GM19240 (cell line): ENCODE measurements around the gene SBK3.
"Not testable (repeated sequence)": the region's sequence is repeated elsewhere in the genome, so short reads cannot be mapped to it uniquely, and the experiment has no call there.

Source experiments
- DNase-seq: peaks from one replicate; pipeline ENCODE4 v3.0.0; 2011; ENCODE audit warnings: low spot score; ENCODE audit not compliant: insufficient read length

Gene SBK3

DNA sequence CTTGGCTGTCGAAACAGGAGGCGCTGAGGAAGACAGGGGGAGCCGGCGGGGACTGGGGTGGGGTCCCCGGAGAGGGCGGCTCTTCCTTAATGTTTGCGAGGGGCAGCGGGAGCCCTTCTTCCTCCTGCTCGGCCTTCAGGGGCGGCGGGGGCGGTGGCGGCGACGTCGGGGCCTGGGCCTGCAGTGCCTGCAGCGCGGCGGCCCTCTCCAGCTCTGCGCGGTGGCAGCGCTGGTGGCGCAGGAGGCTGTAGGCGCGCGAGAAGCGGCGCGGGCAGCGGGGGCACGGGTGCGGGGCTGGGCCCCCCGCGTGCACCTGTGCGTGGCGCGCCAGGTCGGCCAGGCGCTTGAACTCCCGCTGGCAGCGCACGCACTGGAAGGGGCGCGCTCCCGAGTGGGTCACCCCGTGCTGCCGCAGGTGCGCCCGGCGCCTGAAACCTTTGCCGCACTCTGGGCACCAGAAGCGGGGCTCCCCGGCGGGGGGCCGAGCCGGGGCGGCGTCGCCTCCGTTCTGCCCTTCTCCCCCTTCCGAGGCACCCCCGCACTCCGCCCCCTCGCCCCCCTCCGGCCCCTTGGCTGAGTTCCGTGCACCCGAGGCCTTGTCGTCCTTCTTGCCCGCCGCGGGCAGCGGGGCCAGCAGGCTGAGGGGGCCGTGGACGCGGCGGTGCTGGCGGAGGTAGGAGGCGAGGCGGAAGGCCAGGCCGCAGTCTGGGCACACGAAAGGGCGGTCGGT is 32.9 kb upstream of the SBK3 start:
- no peak for DNase-seq

DNA sequence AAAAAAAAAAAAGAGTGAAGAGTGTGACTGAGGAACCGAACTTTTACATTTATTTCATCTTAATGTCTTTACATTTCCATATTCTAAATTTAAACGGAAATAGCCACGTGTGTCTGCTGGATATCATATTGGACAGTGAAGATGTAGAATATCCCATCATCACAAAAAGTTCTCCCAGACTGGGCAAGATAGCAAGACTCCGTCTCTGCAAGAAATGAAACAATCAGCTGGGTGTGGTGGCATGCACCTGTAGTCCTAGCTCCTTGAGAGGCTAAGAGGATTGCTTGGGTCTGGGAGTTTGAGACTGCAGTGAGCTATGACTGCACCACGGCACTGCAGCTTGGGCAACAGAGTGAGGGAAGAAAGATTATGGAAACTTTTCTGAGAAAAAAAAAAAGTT is 31.4 kb upstream of the SBK3 start:
- no peak for DNase-seq

DNA sequence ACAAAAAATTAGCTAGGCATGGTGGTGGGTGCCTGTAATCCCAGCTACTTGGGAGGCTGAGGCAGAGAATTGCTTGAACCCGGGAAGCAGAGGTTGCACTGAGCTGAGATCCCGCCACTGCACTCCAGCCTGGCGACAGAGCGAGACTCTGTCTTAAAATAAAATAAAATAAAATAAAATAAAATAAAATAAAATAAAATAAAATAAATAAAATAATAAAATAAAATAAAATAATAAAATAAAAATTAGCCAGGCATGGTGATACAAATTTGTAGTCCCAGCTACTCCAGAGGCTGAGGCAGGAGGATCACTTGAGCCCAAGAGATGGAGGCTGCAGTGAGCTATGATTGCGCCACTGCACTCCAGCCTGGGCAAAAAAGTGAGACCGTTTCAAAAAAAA is 28.6 kb upstream of the SBK3 start:
- not testable (repeated sequence) for DNase-seq

DNA sequence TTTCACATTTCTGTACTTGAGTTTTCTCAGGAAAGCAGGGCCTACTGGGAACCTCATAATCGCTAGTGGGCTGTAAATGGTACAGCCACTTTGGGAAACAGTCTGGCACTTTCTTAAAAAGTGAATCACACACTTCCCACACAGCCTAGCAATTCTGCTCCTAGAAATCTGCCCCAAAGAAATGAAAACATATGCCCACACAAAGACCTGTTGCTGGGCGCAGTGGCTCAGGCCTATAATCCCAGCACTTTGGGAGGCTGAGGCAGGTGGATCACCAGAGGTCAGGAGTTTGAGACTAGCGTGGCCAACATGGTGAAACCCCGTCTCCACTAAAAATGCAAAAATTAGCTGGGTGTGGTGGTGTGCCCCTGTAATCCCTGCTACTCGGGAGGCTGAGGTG is 24.1 kb upstream of the SBK3 start:
- DNase-seq, result not testable (repeated sequence)

DNA sequence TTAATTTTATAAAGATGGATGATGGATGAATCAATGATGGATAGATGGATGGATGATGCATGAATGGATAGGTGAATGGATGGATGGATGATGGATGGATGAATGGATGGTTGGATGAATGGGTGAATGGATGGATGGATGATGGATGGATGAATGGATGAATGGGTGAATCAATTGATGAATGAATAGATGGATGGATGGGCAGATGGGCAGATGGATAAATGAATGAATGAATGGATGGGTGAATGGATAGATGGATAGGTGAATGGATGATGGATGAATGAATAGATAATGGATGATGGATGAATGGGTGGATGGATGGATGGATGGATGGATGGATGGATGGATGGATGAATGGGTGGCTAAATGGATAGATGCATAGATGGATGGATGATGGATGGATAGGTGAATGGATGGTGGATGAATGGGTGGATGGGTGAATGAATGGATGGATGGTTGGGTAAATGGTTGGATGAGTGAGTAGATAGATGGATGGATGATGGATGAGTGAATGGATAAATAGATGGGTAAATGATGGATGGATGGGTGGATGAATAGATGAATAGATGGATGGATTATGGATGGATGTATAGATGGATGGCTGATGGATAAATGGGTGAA is 22.5 kb upstream of the SBK3 start:
- no peak for DNase-seq

DNA sequence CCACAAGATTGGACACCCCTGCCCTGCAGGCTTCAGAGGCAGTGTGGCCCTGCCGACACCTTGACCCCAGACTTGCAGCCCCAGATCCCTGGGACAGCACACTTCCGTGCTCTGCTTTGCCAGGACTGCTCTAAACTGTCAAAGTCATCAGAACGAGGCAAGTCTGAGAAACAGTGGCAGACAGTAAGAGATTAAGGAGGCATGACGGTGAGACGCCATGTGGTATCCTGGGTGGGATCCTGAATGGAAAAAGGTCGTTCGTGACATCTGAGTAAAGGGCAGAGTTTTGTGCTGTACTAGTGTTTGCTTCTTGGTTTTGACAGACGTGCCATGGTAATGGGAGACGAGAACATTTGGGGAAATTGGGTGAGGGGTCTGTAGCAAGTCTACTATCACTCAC is 21.5 kb upstream of the SBK3 start:
- DNase-seq, result no peak

DNA sequence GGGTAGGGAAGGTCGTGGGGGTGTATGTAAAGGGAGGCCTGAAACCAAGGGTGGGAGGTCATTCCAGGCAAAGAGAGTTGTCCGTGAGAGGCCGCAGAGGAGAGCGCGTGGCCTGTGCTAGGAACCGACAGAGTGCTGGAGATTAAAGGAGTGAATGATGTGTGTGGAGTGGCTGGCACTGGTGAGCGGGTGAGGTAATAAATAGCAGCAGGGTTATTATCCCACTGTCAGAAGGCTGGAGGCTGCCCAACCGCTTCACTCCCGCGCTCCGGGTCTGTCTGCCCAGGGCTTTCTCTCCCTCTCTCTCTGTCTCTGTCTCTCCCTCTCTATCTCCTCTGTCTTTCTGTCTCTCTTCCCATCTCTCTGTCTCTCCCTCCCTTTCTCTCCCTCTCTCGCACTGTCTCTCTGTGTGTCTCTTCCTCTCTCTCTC is 17.9 kb upstream of the SBK3 start:
- no peak for DNase-seq

DNA sequence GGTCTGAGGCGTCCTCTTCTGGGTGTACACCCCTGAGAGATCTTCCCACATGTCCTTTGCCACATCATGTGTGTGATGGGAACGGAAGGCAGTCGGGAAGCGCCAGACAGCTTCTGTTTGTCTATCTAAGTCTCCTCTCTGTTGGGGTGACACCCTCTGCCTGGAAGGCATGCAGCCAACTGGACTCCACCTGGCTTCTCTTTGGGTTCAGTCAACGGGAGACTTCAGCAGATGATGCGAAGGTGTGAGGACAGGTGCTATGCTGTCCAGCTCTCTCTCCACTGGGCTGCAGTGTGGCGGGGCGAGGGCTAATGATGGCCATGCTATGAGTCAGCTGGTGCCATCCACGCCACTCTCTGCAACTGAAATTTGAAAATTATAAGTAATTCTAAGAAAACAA is 14.3 kb upstream of the SBK3 start:
- DNase-seq, result no peak

DNA sequence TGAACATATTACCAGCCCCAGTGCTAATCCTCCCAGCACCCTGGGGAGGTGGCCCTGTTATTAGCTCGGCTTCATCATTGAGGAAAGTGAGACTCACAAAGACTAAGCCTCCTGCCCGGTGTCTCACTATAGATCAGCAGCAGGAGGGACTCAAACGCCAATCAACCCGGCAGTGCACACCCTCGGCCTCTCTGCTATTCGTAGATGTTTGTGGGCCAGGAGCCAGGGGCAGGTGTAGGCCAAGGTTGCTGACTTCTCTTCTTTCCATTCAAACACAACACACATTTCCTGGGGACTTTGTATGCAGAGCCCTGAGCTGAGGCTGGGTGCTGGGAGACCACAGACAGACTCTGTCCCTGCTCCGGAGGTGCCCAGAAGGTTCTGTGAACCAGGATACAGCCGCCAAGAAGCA is 9.4 kb upstream of the SBK3 start:
- no peak for DNase-seq

DNA sequence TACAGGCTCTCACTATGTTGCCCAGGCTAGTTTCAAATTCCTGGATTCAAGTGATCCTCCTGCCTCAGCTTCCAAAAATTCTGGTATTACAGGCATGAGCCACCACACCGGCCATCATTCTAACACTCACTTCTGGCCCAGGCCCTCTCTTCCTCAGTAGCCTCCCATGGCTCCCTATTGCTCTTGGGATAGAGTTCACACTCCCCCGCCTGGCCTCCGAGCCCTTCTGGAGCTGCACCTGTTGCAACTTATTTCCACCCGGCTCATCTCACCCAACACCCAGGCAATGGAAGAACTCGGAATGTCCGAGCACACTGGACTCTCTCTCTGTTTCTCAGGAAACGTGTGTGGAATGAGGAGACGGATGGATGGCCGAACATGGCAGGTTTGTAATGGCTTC is 9.0 kb upstream of the SBK3 start:
- DNase-seq, result no peak

DNA sequence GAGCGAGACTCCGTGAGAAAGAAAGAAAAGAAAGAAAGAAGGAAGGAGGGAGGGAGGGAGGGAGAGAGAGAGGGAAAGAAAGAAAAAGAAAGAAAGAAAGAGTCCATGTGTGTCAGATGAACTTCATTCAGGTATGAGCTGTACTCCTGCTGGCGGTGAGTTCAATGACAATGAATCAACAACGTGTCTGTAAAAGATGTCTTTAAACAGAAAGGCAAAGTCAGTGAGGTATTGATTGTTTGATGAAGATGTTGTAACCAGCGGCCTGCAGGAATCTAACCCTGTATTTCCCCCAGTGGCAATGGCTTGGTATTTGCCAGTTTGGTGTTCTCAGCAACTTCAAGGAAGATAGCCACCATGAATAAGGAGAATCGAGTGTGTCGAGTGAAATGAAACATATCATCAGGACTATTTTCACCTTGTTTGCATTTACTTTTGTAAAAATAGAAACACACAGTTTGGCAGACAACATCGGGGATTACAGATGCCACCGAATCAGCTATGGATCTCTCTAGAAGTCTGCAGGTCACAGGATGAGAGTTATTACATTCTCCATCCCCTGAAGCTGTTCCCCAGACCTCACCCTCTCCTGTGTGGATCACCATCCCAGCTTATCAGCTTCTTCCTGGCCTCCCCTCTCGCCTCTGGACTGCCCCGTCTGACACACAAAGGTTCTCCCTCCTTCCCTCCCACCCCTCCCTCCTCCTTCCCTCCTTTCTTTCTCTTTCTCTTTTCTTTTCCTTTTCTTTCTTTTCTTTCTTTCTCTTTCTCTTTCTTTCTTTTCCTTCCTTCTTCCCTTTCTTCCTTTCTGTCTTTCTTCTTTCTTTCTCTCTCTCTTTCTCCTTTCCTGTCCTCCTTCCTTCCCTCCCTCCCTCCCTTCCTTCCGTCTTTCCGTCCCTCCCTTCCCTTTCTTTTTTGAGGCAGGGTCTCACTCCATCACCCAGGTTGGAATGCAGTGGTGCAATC is 8.2 kb upstream of the SBK3 start:
- no peak for DNase-seq

DNA sequence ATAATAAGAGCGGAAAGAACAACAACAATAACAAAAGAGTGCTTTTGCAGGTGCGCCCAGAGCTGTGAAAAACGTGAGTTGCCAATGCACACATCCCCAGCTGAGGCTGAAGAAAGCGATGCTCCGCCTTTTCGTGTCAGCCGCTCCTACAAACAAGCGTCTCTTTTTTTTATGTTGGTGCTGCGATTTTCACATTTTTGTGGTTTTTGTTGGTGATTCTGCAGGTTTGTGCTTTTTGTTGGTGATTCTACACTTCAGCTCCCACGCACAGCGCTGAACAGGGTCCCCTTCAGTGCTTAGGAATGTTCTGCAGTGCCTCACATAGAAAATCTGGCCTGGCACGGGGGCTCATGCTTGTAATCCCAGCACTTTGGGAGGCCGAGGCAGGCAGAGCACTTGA is 7.3 kb upstream of the SBK3 start:
- DNase-seq, result no peak

DNA sequence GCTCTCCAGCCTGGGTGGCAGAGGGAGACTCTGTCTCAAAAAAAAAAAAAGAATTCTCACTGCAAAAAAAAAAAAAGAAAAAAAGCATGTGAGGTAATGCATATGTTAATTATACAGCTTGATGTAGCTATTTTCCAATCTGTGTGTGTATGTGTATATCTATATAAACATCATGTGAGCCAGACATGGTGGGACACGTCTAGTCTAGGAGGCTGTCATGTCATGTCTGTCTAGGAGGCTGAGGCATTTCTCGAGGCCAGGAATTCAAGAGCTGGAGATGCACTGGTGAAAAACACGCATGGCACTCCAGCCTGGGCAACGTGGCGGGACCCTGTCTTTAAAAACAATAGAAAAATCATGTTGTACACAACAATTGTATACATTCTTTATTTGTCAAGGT is 6.9 kb upstream of the SBK3 start:
- DNase-seq, result no peak

DNA sequence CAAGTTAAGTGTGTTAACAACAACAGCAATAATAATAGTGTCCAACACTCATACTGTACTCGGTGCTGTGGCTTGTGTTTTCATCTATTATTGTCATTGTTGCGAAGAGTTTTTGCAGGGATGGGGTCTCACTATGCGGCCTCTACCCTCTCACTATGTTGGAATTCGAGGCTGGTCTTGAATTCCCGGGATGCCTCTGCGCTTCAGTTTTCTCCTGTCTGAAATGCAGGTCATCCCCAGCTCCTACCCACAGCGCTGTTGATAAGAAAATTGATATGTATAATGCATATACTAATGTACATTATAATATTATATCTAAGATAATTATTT is 4.9 kb upstream of the SBK3 start:
- DNase-seq, result no peak

DNA sequence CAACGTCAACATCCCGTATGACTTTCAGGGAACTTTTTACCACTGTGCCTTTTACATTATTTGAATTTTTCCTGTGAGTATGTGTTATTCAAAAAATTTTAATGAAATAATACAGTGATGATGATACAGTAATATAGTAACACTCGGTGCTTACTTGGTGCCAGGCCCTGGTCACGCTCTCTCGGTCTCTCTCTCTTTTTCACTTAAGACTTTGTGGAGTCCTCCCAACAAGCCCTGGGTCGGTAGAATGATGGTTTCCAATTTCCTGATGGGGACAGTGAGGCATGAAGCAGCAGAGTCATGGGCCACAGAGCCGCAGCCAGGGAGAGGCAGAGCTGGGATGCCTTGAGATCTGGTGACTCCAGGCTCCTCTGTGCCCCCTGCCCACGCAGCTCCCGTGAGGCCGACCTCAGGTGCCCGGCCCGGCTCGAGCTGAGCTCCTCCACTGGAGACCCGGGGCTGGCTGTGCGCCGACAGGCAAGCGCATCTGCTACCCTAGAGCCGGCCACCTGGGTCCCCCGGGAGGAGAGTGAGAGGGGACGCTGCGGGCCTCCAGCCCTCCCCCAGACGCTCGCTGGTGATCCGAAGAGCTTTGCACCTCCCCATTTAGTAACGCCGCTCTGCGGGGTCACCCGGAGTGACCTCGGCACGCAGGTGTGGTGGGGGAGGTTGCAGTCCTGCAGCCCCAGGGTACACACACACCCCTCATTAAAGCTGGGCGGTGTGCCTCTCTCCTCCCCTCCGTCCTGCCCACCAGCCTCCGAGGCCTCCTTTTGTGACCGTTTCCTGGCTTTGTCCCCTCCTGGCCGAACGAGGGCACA is 4.4 kb upstream of the SBK3 start:
- DNase-seq, result no peak

DNA sequence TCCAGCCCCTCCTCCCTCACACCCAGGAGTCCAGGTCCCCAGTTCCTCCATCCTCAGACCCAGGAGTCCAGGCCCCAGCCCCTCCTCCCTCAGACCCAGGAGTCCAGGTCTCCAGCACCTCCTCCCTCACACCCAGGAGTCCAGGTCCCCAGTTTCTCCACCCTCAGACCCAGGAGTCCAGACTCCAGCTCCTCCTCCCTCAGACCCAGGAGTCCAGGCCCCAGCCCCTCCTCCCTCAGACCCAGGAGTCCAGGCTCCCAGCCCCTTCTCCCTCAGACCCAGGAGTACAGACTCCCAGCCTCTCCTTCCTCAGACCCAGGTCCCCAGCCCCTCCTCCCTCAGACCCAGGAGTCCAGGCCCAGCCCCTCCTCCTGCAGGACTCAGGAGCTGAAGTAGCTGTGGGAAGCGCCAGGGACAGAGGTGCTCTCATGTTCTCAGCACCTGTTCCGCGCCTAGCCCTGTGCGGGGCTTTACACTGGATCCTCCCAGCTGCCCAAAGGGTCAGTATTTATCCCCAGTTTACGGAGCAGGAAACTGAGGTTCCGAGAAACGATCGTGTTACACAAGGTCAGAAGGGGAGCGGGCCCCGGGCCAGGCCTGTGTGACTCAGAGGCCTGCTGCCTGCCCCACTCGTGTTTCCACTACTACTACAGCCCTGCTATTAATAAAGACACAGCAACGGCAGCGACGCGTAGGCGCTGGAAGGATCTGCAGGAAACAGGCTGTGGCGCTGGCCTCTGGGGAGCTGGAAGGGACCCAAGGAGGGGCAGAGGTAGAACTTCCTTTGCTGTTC is 1.7 kb upstream of the SBK3 start:
- no peak for DNase-seq

DNA sequence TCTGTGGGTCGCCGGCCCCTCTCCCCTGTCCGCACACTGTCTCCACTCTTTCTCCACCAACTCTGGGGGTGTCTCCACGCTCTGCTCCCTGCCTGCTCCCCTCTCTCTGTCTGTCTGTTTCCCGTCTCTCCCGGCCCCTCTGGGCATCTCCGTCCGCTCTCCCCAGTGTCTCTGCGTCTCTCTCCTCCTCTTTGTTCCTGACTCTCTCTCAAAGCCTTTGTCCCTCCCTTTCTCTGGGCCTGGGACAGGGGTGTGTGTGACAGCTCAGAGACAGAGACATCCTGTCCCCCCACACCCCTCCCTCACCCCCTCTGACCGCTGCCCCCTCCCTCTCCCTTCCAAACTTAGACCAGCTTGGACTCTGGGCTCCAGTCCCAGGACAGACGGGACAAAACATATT is 668 bp upstream of the SBK3 start:
- DNase-seq, result no peak

DNA sequence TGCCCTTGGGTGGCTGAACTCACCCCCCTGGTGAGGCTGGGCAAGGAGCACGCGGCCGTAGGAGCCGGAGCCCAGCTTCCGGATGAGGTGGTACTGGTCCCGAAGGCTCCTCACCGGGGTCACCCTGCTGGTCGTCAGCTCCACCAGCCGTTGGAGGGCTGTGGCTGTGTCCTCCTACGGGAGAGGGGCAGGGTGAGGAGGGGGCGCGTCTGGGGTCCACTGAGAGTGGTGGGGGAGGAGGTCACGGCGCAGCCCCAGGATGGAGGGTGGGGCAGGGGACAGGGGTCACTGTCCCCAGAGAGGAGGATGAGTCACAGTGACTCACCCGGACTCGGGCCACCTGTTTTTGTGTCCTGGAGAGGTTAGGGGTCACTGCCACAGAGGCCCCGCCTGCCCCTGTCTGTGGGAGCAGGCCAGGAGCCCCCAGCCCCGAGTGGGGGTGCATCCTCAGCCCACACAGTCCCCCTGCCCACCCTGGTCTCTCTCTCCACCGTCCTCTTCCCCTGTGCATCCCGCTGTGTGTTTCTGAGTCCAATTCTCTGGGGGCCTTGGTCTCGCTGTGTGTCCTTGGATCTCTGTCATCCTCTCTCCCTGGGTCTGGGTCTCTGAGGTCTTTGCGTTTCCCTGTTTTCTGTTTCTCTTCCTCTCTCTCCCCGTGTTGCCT is 435 bp downstream of the SBK3 start:
- DNase-seq, result no peak

DNA sequence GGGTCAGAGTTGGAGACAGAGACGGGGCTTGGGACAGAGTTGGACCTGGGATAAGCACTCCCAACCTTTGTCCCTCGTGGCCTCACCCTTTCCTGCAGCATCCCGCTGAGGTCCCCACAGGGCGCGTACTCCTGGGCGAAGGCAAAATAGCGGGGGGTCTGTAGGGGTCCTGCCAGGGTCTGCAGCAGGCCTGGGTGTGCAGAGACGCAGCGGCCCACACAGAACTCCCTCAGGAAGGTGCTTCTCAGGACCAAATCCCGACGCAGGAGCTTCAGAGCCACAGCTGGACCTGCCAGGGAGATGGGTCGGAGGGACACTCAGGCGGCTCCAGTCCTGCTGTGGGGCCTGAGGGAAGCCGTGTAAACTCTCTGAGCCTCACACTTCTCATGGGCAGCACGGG is 1.3 kb downstream of the SBK3 start:
- DNase-seq, result no peak

DNA sequence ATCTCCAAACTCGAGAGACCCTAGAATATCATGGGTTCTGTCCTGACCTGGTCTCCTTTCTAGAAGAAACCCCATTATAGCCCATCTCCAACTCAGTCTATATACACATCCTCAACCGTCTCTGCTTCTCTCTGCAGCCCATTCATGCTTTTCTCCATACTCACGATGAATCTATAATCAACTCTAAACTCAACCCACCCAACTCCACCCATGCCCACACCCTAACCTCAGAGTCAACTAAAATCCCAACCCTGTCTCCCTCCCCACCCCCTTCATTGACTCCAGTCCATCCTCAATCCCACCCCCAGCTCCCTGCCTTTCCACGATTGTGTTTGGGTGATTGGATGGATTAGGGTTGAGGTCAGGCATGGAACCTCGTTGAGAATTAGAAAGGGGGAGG is 1.8 kb downstream of the SBK3 start:
- DNase-seq, result no peak
